ENCODE measurements around the gene FAM227B.
"Not testable (repeated sequence)": the region's sequence is repeated elsewhere in the genome, so short reads cannot be mapped to it uniquely, and the experiment has no call there.

Gene FAM227B

DNA sequence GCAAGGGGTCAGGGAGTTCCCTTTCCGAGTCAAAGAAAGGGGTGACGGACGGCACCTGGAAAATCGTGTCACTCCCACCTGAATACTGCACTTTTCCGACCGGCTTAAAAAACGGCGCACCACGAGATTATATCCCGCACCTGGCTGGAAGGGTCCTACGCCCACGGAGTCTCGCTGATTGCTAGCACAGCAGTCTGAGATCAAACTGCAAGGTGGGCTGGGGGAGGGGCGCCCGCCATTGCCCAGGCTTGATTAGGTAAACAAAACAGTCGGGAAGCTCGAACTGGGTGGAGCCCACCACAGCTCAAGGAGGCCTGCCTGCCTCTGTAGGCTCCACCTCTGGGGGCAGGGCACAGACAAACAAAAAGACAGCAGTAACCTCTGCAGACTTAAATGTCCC, 266.2 kb downstream of the FAM227B start:
- DNase-seq: not testable (repeated sequence)

DNA sequence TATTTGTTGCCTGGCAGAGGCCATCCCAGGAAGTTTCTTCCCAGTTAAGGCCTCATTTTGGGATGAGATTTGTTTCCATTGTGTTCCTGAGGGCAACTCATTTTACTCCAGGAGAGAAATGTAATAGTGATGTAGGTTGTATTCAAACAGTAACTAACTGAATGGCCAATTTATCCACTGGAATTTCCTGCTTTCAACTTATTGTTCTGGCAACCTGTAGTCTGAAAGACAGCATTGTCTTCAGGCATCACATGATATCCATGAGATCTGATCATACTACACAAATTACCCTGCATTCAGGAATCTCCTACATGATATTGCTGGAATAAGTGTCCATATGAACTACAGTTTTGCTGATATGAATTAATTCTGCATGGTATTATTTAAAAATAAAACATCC, 277.1 kb downstream of the FAM227B start:
- DNase-seq: no peak

DNA sequence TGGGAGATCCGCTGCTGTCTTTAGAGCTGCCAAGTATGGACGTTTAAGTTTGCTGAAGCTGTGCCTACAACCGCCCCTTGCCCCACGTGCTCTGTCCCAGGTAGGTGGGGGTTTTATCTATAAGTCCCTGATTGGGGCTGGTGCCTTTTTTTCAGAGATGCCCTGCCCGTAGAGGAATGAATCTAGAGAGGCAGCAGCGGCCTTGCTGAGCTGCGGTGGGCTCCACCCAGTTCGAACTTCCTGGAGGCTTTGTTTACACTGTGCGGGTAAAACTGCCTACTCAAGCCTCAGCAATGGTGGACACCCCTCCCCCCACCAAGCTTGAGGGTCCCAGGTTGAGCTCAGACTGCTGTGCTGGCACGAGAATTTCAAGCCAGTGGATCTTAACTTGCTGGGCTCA, 281.0 kb downstream of the FAM227B start:
- DNase-seq: no peak

DNA sequence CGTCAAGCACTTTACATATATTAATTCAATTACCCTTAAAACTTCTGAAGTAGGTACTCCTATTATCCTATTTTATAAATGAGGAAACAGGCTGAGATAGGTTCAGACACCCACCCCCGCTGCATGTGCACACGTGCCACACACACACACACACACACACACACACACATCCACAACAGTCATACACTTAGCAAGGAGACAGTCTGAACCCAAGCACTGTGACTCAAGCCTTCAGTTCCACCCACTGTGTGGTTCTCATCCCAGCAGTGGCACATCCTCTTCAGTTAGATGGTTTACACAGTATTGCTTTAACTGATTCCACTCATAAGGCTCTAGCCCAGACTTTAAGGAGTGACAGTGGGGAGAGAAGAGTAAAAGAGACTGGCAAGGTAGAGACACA, 288.7 kb downstream of the FAM227B start:
- peak; percentile 9 for DNase-seq

DNA sequence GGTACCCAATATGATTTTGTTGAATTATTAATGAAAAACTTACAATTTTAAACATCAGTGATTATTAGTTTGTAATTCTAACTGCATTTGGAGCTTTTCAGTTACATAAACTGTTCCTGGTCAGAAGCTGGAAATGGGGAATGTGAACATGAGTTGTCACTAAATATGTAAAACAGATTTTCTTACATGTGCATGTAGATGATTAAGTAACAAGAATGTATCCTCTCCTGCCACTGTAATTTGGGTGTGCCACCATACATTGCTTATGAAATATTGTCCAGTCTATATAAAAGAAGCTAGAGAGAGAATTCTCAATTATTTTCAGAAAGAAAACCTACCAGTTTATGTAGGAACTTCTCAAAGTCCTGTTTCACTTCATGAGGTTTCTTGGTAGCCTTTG, 289.2 kb downstream of the FAM227B start:
- DNase-seq: no peak

DNA sequence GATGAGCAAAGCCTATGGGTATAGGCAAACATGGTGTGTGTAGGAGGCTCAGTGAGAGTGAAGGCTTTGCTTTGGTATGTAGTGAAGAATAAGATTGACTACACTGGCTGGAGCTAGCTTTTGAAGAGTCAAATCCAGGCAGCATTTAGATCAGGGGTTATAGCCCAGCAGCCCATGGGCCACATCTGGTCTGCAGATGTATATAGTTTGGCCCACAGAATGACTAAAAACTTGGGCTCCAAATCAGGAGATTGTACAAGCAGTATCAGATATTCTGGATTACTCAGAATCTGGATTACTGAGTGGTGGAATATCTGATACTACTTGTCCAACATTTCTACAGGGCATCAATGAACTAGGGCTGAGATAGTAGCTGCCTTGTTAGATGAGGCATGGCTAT, 290.5 kb downstream of the FAM227B start:
- no peak for DNase-seq

DNA sequence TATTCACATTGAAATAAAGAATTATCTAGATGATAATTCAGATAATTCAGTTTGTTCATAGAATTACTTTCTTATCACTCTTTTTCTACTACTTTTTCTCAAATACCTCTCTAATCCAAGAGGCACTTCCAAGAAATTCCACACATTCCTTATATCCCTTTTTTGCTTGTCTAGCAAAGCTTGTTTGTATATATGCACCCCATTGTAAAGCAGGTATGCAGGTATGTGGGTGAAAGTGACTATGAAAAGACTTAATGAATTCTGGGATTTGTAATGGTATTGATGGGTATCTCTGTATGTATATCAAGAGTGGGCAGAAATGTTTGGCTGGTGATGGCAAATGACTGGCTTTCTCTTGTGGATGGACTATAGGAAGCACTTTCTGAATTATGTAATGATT, 291.7 kb downstream of the FAM227B start:
- DNase-seq: no peak

DNA sequence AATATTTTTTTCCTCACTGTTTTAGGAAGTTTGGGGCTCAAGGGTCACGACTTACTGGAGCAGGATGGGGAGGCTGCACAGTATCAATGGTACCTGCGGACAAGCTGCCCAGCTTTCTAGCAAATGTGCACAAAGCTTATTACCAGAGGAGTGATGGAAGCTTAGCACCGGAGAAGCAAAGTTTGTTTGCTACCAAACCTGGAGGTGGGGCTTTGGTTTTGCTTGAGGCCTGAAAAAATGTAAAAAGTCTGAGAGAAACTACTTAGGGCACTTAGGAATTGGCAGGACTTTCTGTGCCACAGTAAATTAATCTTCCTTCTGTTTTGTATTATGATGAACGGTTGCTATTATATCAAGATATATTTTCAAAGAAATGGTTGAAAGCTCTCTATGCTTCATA, 292.7 kb downstream of the FAM227B start:
- DNase-seq: no peak

DNA sequence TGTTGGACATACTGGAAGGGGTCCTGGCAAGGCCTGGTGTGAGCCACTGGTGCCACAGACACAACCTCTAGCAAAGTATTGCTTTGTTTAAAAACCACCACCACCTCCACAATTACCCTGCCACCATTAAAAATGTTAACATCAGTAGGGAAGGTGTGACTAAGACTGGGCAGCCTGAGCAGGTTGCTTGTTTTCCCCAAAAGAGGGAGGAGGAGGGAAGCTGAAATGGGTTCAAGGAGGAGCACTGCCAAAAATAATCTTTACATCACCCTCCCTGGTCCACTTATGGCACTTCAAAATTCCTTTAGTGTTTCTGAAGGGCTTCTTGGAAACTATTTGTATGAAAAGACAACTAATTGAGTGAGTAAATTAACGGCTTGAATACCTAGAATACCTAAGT, 297.4 kb downstream of the FAM227B start:
- DNase-seq: no peak

DNA sequence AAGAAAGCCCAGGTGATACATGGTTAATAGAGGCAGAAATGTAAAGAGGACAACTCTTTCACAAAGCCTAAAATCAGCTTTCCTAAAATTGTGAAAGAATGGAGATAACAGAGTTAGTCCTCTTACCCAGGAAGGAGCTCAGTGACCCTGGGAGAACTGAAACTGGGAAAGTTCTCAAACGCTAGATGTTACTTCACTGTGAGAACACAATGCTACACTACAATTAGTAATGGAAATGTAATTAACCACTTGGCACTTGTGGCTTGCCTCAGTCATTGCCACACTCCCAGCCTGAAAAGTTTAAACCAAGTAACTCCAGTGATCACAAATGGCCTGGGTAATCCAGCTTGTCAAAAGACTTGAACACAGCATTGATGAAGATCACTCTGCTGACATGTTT, 300.3 kb downstream of the FAM227B start:
- no peak for DNase-seq

DNA sequence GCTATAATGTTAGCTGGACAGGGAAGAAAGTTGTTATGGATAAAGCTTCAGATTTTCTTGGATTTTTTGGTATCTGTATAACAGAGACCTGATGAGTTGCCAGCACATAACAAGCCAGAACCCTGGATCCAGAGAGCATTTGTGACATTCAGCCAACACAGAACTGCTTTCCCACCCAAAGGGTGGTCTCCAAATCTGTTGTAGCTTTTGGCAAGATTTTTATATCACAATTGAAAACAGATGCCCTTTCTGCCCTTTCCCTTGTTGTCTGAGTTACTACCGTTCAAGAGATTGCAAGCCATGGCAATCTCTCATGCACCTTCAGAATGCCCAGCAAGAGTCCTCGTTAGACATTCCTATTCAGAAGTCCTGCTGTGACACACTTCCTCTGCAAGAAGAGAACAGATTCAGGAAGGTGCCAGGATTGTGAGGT, 305.2 kb downstream of the FAM227B start:
- DNase-seq: no peak

DNA sequence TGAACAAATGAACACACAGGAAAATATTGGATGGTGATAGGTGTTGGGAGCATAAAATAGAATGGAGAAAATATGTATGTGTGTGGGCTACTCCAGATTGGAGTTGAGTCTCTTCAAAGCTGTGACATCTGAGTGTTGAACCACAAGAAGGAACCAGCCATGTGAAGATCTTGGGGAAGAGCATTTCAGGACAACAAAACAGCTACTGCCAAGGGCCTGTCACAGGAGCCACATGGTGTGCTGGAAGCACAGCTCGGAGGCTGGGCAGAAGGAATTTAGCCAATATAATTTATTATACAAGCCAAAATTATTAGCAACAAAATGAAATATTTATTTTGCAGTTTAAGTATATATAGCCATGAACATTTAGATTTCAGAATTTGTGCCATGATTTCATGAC, 305.9 kb downstream of the FAM227B start:
- DNase-seq: no peak

DNA sequence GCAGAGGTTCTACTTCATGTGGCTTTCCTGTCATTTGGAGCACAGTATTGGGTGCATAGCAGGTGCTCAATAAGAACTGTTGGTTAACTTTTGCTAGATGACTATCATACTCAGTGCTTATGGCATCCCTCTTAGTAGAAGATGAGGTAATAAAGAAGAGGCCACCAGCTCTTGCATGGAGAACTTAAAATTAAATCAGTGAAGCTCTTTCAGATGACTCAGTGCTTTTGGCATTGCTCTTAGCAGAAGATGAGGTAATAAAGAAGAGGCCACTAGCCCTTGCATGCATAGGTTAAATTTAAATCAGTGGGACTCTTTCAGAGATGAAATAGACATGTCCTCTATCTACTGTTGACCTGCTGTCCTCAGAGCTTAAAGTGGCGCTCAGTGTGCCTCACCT, 307.0 kb downstream of the FAM227B start:
- no peak for DNase-seq

DNA sequence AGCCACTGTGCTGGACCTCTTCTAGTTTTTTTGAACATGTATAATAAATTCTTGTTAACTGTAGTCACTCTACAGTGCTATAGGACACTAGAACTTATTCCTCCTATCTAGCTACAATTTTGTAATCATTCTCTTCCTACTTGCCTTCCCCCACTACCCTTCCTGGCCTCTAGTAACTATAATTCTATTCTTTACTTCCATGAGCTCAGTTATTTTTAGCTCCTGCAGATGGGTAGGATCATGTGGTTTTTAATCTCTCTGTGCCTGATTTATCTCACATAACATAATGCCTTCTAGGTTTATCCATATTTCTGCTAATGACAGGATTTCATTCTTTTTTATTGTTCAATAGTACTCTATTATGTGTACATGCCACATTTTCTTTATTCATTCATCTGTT, 310.7 kb downstream of the FAM227B start:
- no peak for DNase-seq

DNA sequence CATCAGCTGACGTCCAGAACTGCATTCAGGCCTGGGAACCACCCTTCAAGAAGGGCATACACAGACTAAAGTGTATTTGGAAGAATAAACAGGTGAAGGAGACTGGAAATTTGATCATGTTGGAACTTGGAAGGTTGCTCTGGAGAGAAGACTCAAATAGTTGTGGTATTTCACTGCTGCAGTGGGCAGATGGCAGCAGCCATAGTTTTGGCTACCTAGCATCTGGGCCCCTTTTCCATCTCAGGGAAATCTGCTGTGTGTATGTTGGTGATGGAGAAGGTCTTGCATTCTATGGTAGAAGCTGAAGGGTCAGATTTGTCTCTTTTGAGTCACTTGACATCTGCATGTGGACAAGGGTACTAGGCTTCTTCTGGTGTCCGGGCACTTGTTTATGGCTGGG, 311.9 kb downstream of the FAM227B start:
- no peak for DNase-seq

DNA sequence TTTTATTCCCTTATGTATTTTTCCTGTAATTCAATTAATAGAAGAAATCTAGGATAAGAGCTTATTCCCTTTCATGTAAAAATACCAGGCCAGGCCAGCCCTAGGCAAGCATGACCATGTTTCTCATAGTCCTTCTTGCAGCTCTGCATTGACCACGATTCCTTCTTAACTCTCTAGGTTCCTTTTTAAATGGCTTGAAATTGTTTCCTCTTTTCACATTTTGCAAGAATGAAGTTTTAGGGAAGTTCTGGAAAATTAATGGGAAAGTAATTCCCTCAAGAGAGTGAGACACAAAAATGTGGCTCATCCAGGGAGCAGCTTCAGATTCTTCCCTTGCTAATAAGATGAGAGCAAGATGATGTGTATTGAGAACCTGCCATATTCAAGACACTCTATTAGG, 314.1 kb downstream of the FAM227B start:
- DNase-seq: no peak

DNA sequence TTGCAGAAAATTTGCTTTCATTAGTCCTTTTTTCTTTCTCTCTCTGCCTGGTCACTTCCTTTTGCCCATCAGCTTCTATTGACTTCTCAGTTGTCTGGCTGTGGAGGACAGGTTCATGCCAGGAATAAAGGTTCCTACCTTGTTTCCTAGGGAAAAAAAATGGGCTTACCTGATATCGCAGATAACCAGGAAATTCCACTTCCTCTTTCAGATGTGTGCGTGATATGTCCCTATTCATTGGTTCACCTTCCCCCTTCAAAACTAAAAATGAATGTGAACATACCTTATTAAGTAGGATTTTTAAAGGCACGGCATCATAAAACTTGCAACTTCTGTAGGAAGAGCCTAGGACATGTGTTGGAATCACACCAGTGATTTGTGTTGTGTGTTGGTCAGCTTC, 317.6 kb downstream of the FAM227B start:
- DNase-seq: no peak

DNA sequence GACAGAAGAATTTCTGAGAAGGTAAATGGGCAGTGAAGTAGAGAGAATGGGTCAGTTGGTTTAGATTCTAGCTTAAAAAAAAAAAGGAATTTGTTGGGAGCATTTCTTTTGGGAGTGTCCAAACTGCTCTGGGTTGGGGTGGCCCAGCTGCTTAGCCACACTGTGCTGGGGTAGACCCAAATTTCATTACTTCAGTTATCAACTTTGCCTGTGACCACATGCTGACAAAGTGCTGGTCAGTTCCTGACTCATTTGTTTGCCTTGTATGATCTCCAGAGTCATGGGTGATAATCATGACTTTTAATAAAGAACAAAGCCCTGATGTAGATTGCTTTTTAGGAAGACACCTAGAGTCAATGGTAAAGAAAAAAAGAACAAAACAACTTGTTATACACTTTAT, 319.1 kb downstream of the FAM227B start:
- DNase-seq: no peak

DNA sequence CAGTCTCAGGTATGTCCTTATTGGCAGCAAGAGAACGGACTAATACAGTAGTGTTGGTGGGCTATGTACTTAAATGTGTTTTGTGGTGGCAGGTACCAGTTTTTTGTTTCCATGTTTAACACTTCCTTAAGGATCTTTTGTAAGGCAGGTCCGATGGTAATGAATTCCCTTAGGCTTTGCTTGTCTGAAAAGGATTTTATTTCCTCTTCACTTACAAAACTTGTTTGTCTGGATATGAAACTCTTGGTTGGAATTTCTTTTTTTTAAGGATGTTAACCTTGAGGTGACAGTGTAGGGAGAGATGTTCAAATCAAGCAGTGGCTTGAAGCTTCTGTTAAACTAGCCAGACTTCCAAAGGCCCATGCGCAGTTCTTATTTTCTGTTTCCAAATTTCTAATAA, 319.8 kb downstream of the FAM227B start:
- no peak for DNase-seq

DNA sequence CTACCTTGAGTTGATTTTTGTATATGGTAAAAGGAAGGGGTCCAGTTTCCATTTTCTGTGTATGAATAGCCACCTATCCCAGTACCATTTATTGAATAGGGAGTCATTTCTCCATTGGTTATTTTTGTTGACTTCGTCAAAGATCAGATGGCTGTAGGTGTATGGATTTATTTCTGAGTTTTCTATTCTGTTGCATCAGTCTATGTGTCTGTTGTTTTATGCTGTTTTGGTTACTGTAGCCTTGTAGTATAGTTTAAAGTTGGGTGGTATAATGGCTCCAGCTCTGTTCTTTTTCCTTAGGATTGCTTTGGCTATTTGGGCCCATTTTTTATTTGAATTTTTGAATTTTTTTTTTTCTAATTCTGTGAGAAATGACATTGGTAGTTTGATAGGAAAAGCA, 323.0 kb downstream of the FAM227B start:
- no peak for DNase-seq

DNA sequence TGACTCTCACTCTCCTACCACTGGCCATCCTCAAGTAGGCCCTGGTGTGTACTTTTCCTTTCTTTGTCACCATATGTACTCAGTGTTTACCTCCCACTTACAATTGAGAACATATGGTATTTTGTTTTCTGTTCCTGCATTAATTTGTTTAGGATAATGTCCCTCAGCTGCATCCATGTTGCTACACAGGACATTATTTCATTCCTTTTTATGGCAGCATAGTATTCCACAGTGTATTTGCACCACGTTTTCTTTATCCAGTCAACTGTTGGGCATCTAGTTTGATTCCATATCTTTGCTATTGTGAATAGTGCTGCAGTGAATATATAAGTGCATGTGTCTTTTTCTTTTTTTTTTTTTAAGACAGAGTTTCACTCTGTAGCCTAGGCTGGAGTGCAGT, 324.4 kb downstream of the FAM227B start:
- DNase-seq: no peak

DNA sequence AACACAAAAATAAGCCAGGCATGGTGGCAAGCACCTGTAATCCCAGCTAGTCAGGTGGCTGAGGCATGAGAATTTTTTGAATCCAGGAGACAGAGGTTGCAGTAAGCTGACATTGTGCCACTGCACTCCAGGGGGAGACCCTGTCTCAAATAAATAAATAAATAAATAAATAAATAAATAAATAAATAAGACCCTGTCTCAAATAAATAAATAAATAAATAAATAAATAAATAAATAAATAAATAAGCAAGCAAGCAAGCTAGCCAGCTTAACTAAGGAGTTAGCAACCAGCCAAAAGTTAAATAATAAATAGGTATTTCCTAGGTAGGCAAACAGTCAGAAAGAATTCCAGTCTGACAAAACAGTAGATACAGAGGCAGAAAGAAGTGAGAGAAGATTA, 326.7 kb downstream of the FAM227B start:
- DNase-seq: no peak

DNA sequence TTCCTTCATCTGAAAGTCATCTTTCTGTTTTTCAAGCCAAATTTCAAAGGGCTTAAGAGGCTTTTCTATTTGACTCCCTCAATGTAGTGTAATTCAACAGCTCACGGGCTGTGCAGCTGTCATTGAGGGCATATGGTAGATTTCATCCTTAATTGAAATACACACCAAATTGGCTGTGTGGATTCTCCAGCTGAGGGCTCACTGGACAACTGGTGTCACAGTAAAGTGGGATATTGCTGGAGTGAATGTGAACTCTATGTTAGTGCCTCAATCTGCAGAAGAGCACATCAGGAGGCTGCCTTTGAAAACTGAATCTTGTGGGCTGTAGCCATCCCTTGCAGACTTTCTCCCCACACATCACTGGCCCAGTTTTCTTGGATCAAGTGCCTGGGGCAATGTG, 330.4 kb downstream of the FAM227B start:
- no peak for DNase-seq

DNA sequence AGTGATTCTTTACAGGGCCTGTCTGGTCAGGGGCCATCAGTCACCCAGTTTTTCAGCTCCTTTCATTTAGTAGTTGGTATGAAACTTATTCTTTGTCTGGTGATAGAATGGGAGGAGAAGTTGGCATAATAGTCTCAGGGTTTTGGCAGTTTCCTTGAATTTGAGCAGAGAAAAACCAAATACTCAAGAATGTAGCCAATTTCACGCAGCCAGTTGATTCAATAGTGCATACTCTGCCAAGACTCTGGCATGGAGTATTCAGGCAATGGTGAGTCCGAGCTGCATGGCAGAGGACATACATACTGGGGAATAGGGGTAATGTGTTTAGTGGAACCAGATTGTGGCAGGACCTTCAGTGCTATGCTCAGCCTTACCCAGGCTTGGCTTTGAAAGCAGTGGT, 332.2 kb downstream of the FAM227B start:
- no peak for DNase-seq

DNA sequence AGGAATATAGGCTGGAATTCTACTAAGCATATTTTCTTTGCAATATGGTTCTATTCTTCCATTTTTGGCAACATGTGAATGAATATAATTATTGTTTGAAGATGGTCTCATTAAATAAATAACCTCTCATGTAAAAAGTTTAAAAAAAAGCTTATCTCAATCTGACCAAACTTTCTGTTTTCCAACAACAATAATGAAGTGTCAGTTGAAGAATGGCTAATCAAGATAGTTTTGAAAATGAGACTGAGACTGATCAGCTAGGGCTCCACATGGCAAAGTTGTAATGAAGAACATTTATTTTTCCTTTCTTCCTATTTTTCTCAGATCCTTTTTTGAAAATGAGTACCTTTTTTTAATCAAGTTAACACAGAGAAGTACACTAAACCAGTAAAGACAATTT, 333.1 kb downstream of the FAM227B start:
- no peak for DNase-seq

DNA sequence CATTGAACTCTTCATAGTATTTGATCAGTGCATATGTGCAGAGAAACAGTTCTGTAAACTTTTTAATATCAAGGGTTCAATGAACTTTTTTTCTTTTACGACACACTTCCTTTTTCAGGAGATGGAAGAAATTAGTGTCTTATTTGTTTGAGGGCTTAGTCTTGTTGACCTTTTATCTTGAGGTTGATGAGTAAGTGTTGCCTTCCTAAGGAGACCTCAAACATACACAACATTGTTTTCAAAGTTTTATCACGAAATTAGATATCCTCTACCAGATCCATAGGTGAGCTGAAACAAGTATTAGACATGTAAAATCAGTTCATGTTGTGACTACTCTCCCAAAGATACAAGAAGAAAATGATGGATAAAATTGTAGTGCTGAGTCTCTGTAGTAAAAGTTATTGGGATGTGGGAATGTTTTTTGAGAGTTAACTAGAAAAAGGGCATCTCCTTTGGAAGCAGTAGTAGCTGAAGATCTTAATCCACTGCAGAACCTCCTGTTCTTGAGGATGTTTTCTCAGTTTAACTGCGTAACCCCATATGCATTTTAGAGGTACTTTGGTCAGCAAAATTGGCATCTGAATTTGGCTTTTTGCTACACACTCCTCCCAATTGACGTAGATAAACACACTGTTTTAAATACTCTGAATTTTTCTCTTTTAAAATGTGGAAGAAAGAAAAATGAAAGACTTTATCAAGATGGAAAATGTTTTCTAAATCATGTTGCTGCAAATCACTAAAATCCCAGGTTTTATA, 333.8 kb downstream of the FAM227B start:
- DNase-seq: no peak
